Muscle of leg (tissue), 11 donors: ENCODE data around the gene CCDC89. TPM values are rescaled to one million over a fixed set of nuclear protein-coding genes. Genes with fewer than 3 reads are reported as not detected.
"Not testable (repeated sequence)": the region's sequence is repeated elsewhere in the genome, so short reads cannot be mapped to it uniquely, and the experiment has no call there.

Experiments
- DNase-seq: peaks from one replicate; pipeline ENCODE4 v3.0.0; 2013
- H3K27ac ChIP-seq: one replicate; pipeline ENCODE4 v1.5.1; 2013; ENCODE audit warnings: mild to moderate bottlenecking, low read length, control low read depth
- H3K27me3 ChIP-seq: one replicate; pipeline ENCODE4 v1.6.1; 2013; ENCODE audit warnings: low read length; ENCODE audit not compliant: control insufficient read depth, insufficient read depth
- H3K36me3 ChIP-seq: one replicate; pipeline ENCODE4 v1.6.1; 2013; ENCODE audit warnings: low read length; ENCODE audit not compliant: control insufficient read depth, insufficient read depth
- H3K4me1 ChIP-seq: one replicate; pipeline ENCODE4 v1.6.1; 2013; ENCODE audit warnings: low read length; ENCODE audit not compliant: control insufficient read depth, insufficient read depth
- H3K4me3 ChIP-seq: one replicate; pipeline ENCODE4 v1.5.1; 2013; ENCODE audit warnings: low read length, control low read depth
- H3K9me3 ChIP-seq: replicated peaks from 2 replicates; pipeline ENCODE4 v1.6.1; 2013; ENCODE audit warnings: low read depth, low read length; ENCODE audit not compliant: control insufficient read depth
- WGBS: methylation state at CpG from one replicate; pipeline ENCODE4 v1.1.5; 2013; ENCODE audit warnings: missing lambda C conversion rate; ENCODE audit not compliant: insufficient coverage; 5-methylcytosine and 5-hydroxymethylcytosine counted together
- polyA plus RNA-seq, 8 donors: library from polyadenylated mRNA; unstranded; fragments of 120-200 nt; gene quantifications; one replicate each; pipeline versions ENCODE4 v1.2.1 to v1.2.3, GENCODE V29; 2013; ENCODE audit warnings: inconsistent platforms in 1 of 8, low replicate concordance in 1 of 8; ENCODE audit not compliant: insufficient read length in 8 of 8, insufficient read depth in 1 of 8
- total RNA-seq: library from RNA; stranded (reverse); fragments of 120-200 nt; gene quantifications from one replicate; pipeline ENCODE4 v1.2.4, GENCODE V29; 2013

CCDC89 gene
- total and polyA plus RNA-seq, 9 donors = 1.5 to 3.3 (median 1.9) TPM

- H3K9me3 ChIP-seq = not testable (repeated sequence)
Measured at GRCh38 chr11:85654343-85654742, 31.7 kb downstream of the CCDC89 start.

GRCh38 chr11:85652786-85653447 is 33.1 kb downstream of the CCDC89 start:
- Histone ChIP-seq H3K27ac (no peak overlapping the region), H3K36me3 (peaks cover 4% of the 10 kb centered on the region), H3K4me3 (no peak overlapping the region), H3K9me3 (no peaks in the 10 kb centered on the region), H3K4me1 (peaks cover 5% of the 10 kb centered on the region), H3K27me3 (no peaks in the 10 kb centered on the region)
- no CpG with 5 or more reads among the region's 3 CpGs for WGBS
- DNase-seq = no peak

More at GRCh38 chr11:85654343-85654742, 31.7 kb downstream of the CCDC89 start:
- not testable (repeated sequence) for H3K4me3 ChIP-seq, H3K27ac ChIP-seq, DNase-seq, H3K27me3 ChIP-seq, H3K36me3 ChIP-seq, H3K4me1 ChIP-seq
- WGBS = no CpG with 5 or more reads among the region's 4 CpGs

- H3K36me3 ChIP-seq = peaks cover 4% of the 10 kb centered on the region
- WGBS = 100% methylated on average over 1 of the region's 1 CpG
- DNase-seq = no peak
- H3K9me3 ChIP-seq = no peaks in the 10 kb centered on the region
- no peak overlapping the region for H3K27ac ChIP-seq
- H3K27me3 ChIP-seq = no peaks in the 10 kb centered on the region
- H3K4me3 ChIP-seq = no peak overlapping the region
- peaks cover 10% of the 10 kb centered on the region for H3K4me1 ChIP-seq
Measured at GRCh38 chr11:85651118-85651517, 34.9 kb downstream of the CCDC89 start.

- peak within 1 kb of the TSS; percentile 88 for H3K27ac ChIP-seq
- H3K9me3 ChIP-seq = no peaks in the 10 kb centered on the region
- H3K36me3 ChIP-seq = peaks cover 2% of the 10 kb centered on the region
- WGBS = under 1% methylated on average over 25 of the region's 33 CpGs
- DNase-seq = peak; percentile 95
- H3K4me3 ChIP-seq = peak within 1 kb of the TSS; percentile 90
- H3K4me1 ChIP-seq = peaks cover 10% of the 10 kb centered on the region
- H3K27me3 ChIP-seq = no peaks in the 10 kb centered on the region
Measured at GRCh38 chr11:85647604-85648299, 38.2 kb downstream of the CCDC89 start, which contains the start of gene TMEM126A. TSS of gene TMEM126A (plus strand) at chr11:85647967. CDS start at chr11:85650256, 2,289 bp downstream.

GRCh38 chr11:85647078-85647477 is 38.9 kb downstream of the CCDC89 start:
- Histone ChIP-seq H3K4me3 (peak overlapping the region; percentile 90), H3K27ac (peak overlapping the region; percentile 88), H3K9me3 (no peaks in the 10 kb centered on the region), H3K27me3 (no peaks in the 10 kb centered on the region), H3K36me3 (peaks cover 2% of the 10 kb centered on the region), H3K4me1 (peaks cover 10% of the 10 kb centered on the region)
- no CpG with 5 or more reads among the region's 2 CpGs for WGBS
- DNase-seq = no peak

- Histone ChIP-seq H3K36me3 (peaks cover under 1% of the 10 kb centered on the region), H3K27me3 (no peaks in the 10 kb centered on the region), H3K9me3 (no peaks in the 10 kb centered on the region), H3K4me3 (no peak overlapping the region), H3K4me1 (peaks cover 5% of the 10 kb centered on the region), H3K27ac (no peak overlapping the region)
- DNase-seq = peak; percentile 6
- 29% methylated on average over 1 of the region's 2 CpGs for WGBS
Measured at GRCh38 chr11:85643191-85643614, 42.8 kb downstream of the CCDC89 start.

GRCh38 chr11:85634747-85635146 is 51.2 kb downstream of the CCDC89 start:
- H3K9me3 ChIP-seq = no peaks in the 10 kb centered on the region
- peaks cover 14% of the 10 kb centered on the region for H3K36me3 ChIP-seq
- no peak overlapping the region for H3K4me3 ChIP-seq
- no CpG with 5 or more reads among the region's 3 CpGs for WGBS
- no peaks in the 10 kb centered on the region for H3K4me1 ChIP-seq
- no peak overlapping the region for H3K27ac ChIP-seq
- DNase-seq = no peak
- no peaks in the 10 kb centered on the region for H3K27me3 ChIP-seq

Other genes starting within 250 kb of the CCDC89 start
- gene DLG2, start 58.9 kb downstream of the CCDC89 start, total RNA-seq = 14.5 TPM
- 10 to 100 TPM in 6 of 8 donors, 1 to 10 TPM in 2; 6.4 to 19.3 (median 10.9) TPM for gene DLG2, start 58.9 kb downstream of the CCDC89 start, polyA plus RNA-seq
- 47.3 TPM for gene TMEM126B, start 57.6 kb downstream of the CCDC89 start, total RNA-seq
- 10 to 100 TPM; 36.8 to 52.1 (median 41.1) TPM for gene TMEM126B, start 57.6 kb downstream of the CCDC89 start, polyA plus RNA-seq
- gene TMEM126A, start 38.2 kb downstream of the CCDC89 start, total RNA-seq = 50.7 TPM
- 10 to 100 TPM; 31.1 to 41.5 (median 34.8) TPM for gene TMEM126A, start 38.2 kb downstream of the CCDC89 start, polyA plus RNA-seq
- 35.8 TPM for gene CREBZF, start 21.1 kb downstream of the CCDC89 start, total RNA-seq
- gene CREBZF, start 21.1 kb downstream of the CCDC89 start, polyA plus RNA-seq = 10 to 100 TPM; 38.6 to 62.6 (median 47.5) TPM
- 65.7 TPM for gene SYTL2, start 124.9 kb upstream of the CCDC89 start, total RNA-seq
- gene SYTL2, start 124.9 kb upstream of the CCDC89 start, polyA plus RNA-seq = 10 to 100 TPM; 50.8 to 99.5 (median 61.2) TPM
- gene CCDC83, start 169.2 kb upstream of the CCDC89 start, total RNA-seq = not detected
- gene CCDC83, start 169.2 kb upstream of the CCDC89 start, polyA plus RNA-seq = not detected